Neuronal stem cell (in vitro differentiated cells): ENCODE results near the gene TIMM23. TPM values are rescaled to one million over a fixed set of nuclear protein-coding genes. Genes with fewer than 3 reads are reported as not detected.

Source experiments
- DNase-seq: peaks from one replicate; pipeline ENCODE4 v3.0.0-alpha.2; 2013; ENCODE audit warnings: low spot score
- H2AFZ ChIP-seq: one replicate; pipeline ENCODE4 v1.6.1; 2013; ENCODE audit warnings: mild to moderate bottlenecking, low read length, inconsistent platforms
- H2AK5ac ChIP-seq: 2 replicates; pipeline ENCODE4 v1.6.1; 2013; ENCODE audit warnings: low read depth, mild to moderate bottlenecking, inconsistent platforms, low read length, moderate library complexity, mixed read lengths
- H2BK120ac ChIP-seq: 2 replicates; pipeline ENCODE4 v1.6.1; 2013; ENCODE audit warnings: low read depth, mild to moderate bottlenecking, inconsistent platforms, low read length, moderate library complexity, mixed read lengths
- H2BK12ac ChIP-seq: one replicate; pipeline ENCODE4 v1.6.1; 2013; ENCODE audit warnings: low read length, inconsistent platforms
- H2BK15ac ChIP-seq: 2 replicates; pipeline ENCODE4 v1.6.1; 2013; ENCODE audit warnings: mild to moderate bottlenecking, low read length, inconsistent platforms, mixed read lengths
- H2BK5ac ChIP-seq: one replicate; pipeline ENCODE4 v1.6.1; 2013; ENCODE audit warnings: inconsistent platforms, mild to moderate bottlenecking, low read length, moderate library complexity
- H3K14ac ChIP-seq: one replicate; pipeline ENCODE4 v1.6.1; 2013; ENCODE audit warnings: low read length, inconsistent platforms
- H3K18ac ChIP-seq: 2 replicates; pipeline ENCODE4 v1.6.1; 2013; ENCODE audit warnings: low read length, inconsistent platforms
- H3K23ac ChIP-seq: 2 replicates; pipeline ENCODE4 v1.6.1; 2013; ENCODE audit warnings: low read depth, mild to moderate bottlenecking, mixed read lengths, low read length, inconsistent platforms; ENCODE audit not compliant: poor library complexity
- H3K27ac ChIP-seq: replicated peaks from 3 replicates; pipeline ENCODE4 v1.5.1; 2013; ENCODE audit warnings: low read length, inconsistent platforms
- H3K27me3 ChIP-seq, 3 experiments: 2 replicates each; pipeline ENCODE4 v1.6.1; 2013; ENCODE audit warnings: low read length in 3 of 3, mild to moderate bottlenecking in 2 of 3, inconsistent platforms in 1 of 3, low read depth in 1 of 3, mixed read lengths in 1 of 3, moderate library complexity in 1 of 3; ENCODE audit not compliant: control insufficient read depth in 3 of 3, insufficient read depth in 3 of 3
- H3K36me3 ChIP-seq, 2 donors: replicated peaks in 1 of 2; 2 replicates each; pipeline ENCODE4 v1.6.1; 2013; ENCODE audit warnings: low read length in 2 of 2; ENCODE audit not compliant: control insufficient read depth in 2 of 2, insufficient read depth in 2 of 2
- H3K4ac ChIP-seq: 2 replicates; pipeline ENCODE4 v1.6.1; 2013; ENCODE audit warnings: inconsistent platforms, mild to moderate bottlenecking, low read length, moderate library complexity
- H3K4me1 ChIP-seq, 2 donors: 1 replicate in 1 of 2; 2 replicates in 1 of 2; pipeline ENCODE4 v1.6.1; 2013; ENCODE audit warnings: low read length in 2 of 2, low read depth in 1 of 2; ENCODE audit not compliant: control insufficient read depth in 2 of 2, insufficient read depth in 1 of 2
- H3K4me2 ChIP-seq: one replicate; pipeline ENCODE4 v1.6.1; 2013; ENCODE audit warnings: mild to moderate bottlenecking, low read length, inconsistent platforms; ENCODE audit not compliant: insufficient read depth, poor library complexity, severe bottlenecking
- H3K4me3 ChIP-seq, 2 donors: 2 replicates each; pipeline ENCODE4 v1.5.1; 2013; ENCODE audit warnings: low read length in 2 of 2, mild to moderate bottlenecking in 2 of 2, inconsistent platforms in 1 of 2, moderate library complexity in 1 of 2
- H3K79me1 ChIP-seq: one replicate; pipeline ENCODE4 v1.6.1; 2013; ENCODE audit warnings: low read depth, mild to moderate bottlenecking, inconsistent platforms, low read length, moderate library complexity
- H3K9ac ChIP-seq: one replicate; pipeline ENCODE4 v1.6.1; 2013; ENCODE audit warnings: mild to moderate bottlenecking, low read depth, low read length, inconsistent platforms; ENCODE audit not compliant: poor library complexity
- H3K9me3 ChIP-seq, 2 donors: replicated peaks in 1 of 2; 2 replicates each; pipeline versions ENCODE3 to v1.6.1; 2013; ENCODE audit warnings: low read length in 2 of 2, mild to moderate bottlenecking in 2 of 2, inconsistent platforms in 1 of 2, low read depth in 1 of 2, mixed read lengths in 1 of 2, moderate library complexity in 1 of 2; ENCODE audit not compliant: control insufficient read depth in 2 of 2, insufficient read depth in 1 of 2
- H4K8ac ChIP-seq: one replicate; pipeline ENCODE4 v1.6.1; 2013; ENCODE audit warnings: low read depth, mild to moderate bottlenecking, inconsistent platforms, low read length, moderate library complexity
- H4K91ac ChIP-seq: one replicate; pipeline ENCODE4 v1.6.1; 2013; ENCODE audit warnings: low read length, low read depth, mild to moderate bottlenecking, inconsistent platforms; ENCODE audit not compliant: poor library complexity
- WGBS, 2 donors: extraction: QIAGEN DNeasy Blood & Tissue Kit; methylation state at CpG; one replicate each; pipeline ENCODE4 v1.1.7; 2013; ENCODE audit warnings: missing lambda C conversion rate in 2 of 2, mixed read lengths in 1 of 2; ENCODE audit not compliant: insufficient read length in 2 of 2, insufficient replicate concordance in 1 of 2; ENCODE audit errors: extremely low coverage in 2 of 2; 5-methylcytosine and 5-hydroxymethylcytosine counted together
- small RNA-seq: library from polyadenylated mRNA; stranded (forward); fragments of <200 nt; extraction: miRNeasy Mini kit (QIAGEN cat#:217004); gene quantifications from one replicate; pipeline ENCODE3, GENCODE V24; 2013; ENCODE audit not compliant: insufficient read depth

Gene TIMM23

GRCh38 chr10:46052057-46052790, 79.9 kb downstream of the TIMM23 start:
- no CpG with 5 or more reads among the region's 7 CpGs for WGBS, 2 donors
- H3K4ac ChIP-seq, result no peak overlapping the region
- no peak for DNase-seq
- no peaks in the 10 kb centered on the region for H3K79me1 ChIP-seq
- no peaks in the 10 kb centered on the region for H3K9me3 ChIP-seq
- no peak overlapping the region for H2BK120ac ChIP-seq
- no peak overlapping the region for H4K91ac ChIP-seq
- H2BK5ac ChIP-seq, result no peak overlapping the region
- no peak overlapping the region for H3K9ac ChIP-seq
- H3K4me3 ChIP-seq, result no peak overlapping the region
- H2BK12ac ChIP-seq, result no peak overlapping the region
- H3K36me3 ChIP-seq, result no peaks in the 10 kb centered on the region
- no peak overlapping the region for H3K4me2 ChIP-seq
- H4K8ac ChIP-seq, result no peak overlapping the region
- H2AK5ac ChIP-seq, result no peak overlapping the region
- H3K14ac ChIP-seq, result no peak overlapping the region
- no peak overlapping the region for H2BK15ac ChIP-seq
- H3K4me1 ChIP-seq, result peaks cover 0 to 7% of the 10 kb centered on the region in 2 donors
- H3K27ac ChIP-seq, result no peak overlapping the region
- H3K27me3 ChIP-seq, result peaks cover 0 to 15% (median 0%) of the 10 kb centered on the region in 3 experiments
- H3K18ac ChIP-seq, result no peak overlapping the region
- H3K23ac ChIP-seq, result no peak overlapping the region
- peak overlapping the region; percentile 25 for H2AFZ ChIP-seq

GRCh38 chr10:46052791-46053375, 80.6 kb downstream of the TIMM23 start:
- H2AFZ ChIP-seq, result peak overlapping the region; percentile 25
- peaks cover 0 to 9% (median 0%) of the 10 kb centered on the region in 3 experiments for H3K27me3 ChIP-seq
- peaks cover 0 to 7% of the 10 kb centered on the region in 2 donors for H3K4me1 ChIP-seq
- H3K9ac ChIP-seq, result no peak overlapping the region
- no peaks in the 10 kb centered on the region for H3K9me3 ChIP-seq
- H3K36me3 ChIP-seq, result no peaks in the 10 kb centered on the region
- no peak overlapping the region for H3K23ac ChIP-seq
- H3K27ac ChIP-seq, result no peak overlapping the region
- H4K91ac ChIP-seq, result no peak overlapping the region
- no peak overlapping the region for H3K4me3 ChIP-seq
- no peak overlapping the region for H3K4me2 ChIP-seq
- DNase-seq, result no peak
- no peak overlapping the region for H2AK5ac ChIP-seq
- no peak overlapping the region for H3K14ac ChIP-seq
- H3K4ac ChIP-seq, result no peak overlapping the region
- peak overlapping the region; percentile 0 for H3K18ac ChIP-seq
- H3K79me1 ChIP-seq, result no peaks in the 10 kb centered on the region
- H2BK5ac ChIP-seq, result no peak overlapping the region
- no peak overlapping the region for H4K8ac ChIP-seq
- H2BK12ac ChIP-seq, result no peak overlapping the region
- no peak overlapping the region for H2BK15ac ChIP-seq
- H2BK120ac ChIP-seq, result no peak overlapping the region
- WGBS, 2 donors, result no CpG with 5 or more reads among the region's 6 CpGs

Small RNAs within 50 kb of the gene (small RNA-seq; reads per million reads assigned to genes)
- not detected for gene SNORA74C-1
